SK-N-SH treated with all-trans-retinoic acid at 6 μM for 48 hours (cell line): ENCODE results near the gene TOP1.

Experiments
- ATAC-seq: fragments of 200-7000 bp; cut with Tn5 transposase; 3 replicates; pipeline ENCODE4 v1.9.1; 2020; ENCODE audit warnings: mild to moderate bottlenecking, moderate library complexity
- BACH2 ChIP-seq: fragments of 250-450 bp; sonication (Bioruptor Pico); IDR thresholded peaks from 2 replicates; pipeline ENCODE4 v1.9.0; 2021; ENCODE audit warnings: mild to moderate bottlenecking, borderline replicate concordance
- CSDC2 ChIP-seq: fragments of 250-450 bp; sonication (Bioruptor Pico); IDR thresholded peaks from 2 replicates; pipeline ENCODE4 v1.5.0; 2020; ENCODE audit warnings: mild to moderate bottlenecking, moderate library complexity
- CSRNP3 ChIP-seq: fragments of 250-450 bp; sonication (Bioruptor Pico); IDR thresholded peaks from 2 replicates; pipeline ENCODE4 v1.5.1; 2021; ENCODE audit warnings: mild to moderate bottlenecking, moderate library complexity
- ESRRG ChIP-seq: fragments of 250-450 bp; sonication (Bioruptor Pico); IDR thresholded peaks from 2 replicates; pipeline ENCODE4 v1.6.1; 2021; ENCODE audit warnings: mild to moderate bottlenecking
- GLIS3 ChIP-seq: fragments of 250-450 bp; sonication (Bioruptor Pico); IDR thresholded peaks from 2 replicates; pipeline ENCODE4 v1.5.0; 2020; ENCODE audit warnings: mild to moderate bottlenecking, moderate library complexity
- OSR1 ChIP-seq: fragments of 250-450 bp; sonication (Bioruptor Pico); IDR thresholded peaks from 2 replicates; pipeline ENCODE4 v1.8.0; 2022; ENCODE audit warnings: moderate library complexity, mild to moderate bottlenecking, inconsistent platforms
- POU6F1 ChIP-seq: fragments of 250-450 bp; sonication (Bioruptor Pico); IDR thresholded peaks from 2 replicates; pipeline ENCODE4 v1.8.0; 2021; ENCODE audit warnings: low read depth, mild to moderate bottlenecking, moderate library complexity, borderline replicate concordance
- PPARA ChIP-seq: fragments of 250-450 bp; sonication (Bioruptor Pico); IDR thresholded peaks from 2 replicates; pipeline ENCODE4 v1.5.0; 2020; ENCODE audit warnings: mild to moderate bottlenecking, borderline replicate concordance
- RARB ChIP-seq: fragments of 250-450 bp; sonication (Bioruptor Pico); IDR thresholded peaks from 2 replicates; pipeline ENCODE4 v1.8.0; 2021; ENCODE audit warnings: mild to moderate bottlenecking, moderate library complexity
- SNAI2 ChIP-seq: fragments of 250-450 bp; sonication (Bioruptor Pico); IDR thresholded peaks from 2 replicates; pipeline ENCODE4 v1.5.0; 2020; ENCODE audit warnings: mild to moderate bottlenecking, moderate library complexity
- TCF4 ChIP-seq: fragments of 250-450 bp; sonication (Bioruptor Pico); IDR thresholded peaks from 2 replicates; pipeline ENCODE4 v1.8.0; 2021; ENCODE audit warnings: mild to moderate bottlenecking, moderate library complexity, borderline replicate concordance
- TOX ChIP-seq: fragments of 250-450 bp; sonication (Bioruptor Pico); IDR thresholded peaks from 2 replicates; pipeline ENCODE4 v1.8.0; 2021; ENCODE audit warnings: mild to moderate bottlenecking, moderate library complexity, borderline replicate concordance
- TSHZ2 ChIP-seq: fragments of 250-450 bp; sonication (Bioruptor Pico); IDR thresholded peaks from 2 replicates; pipeline ENCODE4 v1.5.0; 2020; ENCODE audit warnings: mild to moderate bottlenecking, moderate library complexity
- ZC3H10 ChIP-seq: fragments of 250-450 bp; sonication (Bioruptor Pico); IDR thresholded peaks from 2 replicates; pipeline ENCODE4 v1.5.1; 2021; ENCODE audit warnings: mild to moderate bottlenecking, moderate library complexity
- ZFP3 ChIP-seq: fragments of 250-450 bp; sonication (Bioruptor Pico); IDR thresholded peaks from 2 replicates; pipeline ENCODE4 v1.5.0; 2020; ENCODE audit warnings: mild to moderate bottlenecking, moderate library complexity
- ZFP30 ChIP-seq: fragments of 450-650 bp; formaldehyde crosslinking; IDR thresholded peaks from 2 replicates; pipeline ENCODE4 v1.5.0; 2022; ENCODE audit warnings: mild to moderate bottlenecking, moderate library complexity
- ZNF565 ChIP-seq: fragments of 450-650 bp; formaldehyde crosslinking; conservative IDR thresholded peaks from 2 replicates; pipeline ENCODE4 v1.5.0; 2020; ENCODE audit warnings: low read depth, mild to moderate bottlenecking, moderate library complexity
- ZNF70 ChIP-seq: fragments of 450-650 bp; formaldehyde crosslinking; IDR thresholded peaks from 2 replicates; pipeline ENCODE4 v1.5.0; 2020; ENCODE audit warnings: mild to moderate bottlenecking, moderate library complexity
- ZNF8 ChIP-seq: fragments of 450-650 bp; formaldehyde crosslinking; IDR thresholded peaks from 2 replicates; pipeline ENCODE4 v1.5.0; 2020; ENCODE audit warnings: mild to moderate bottlenecking, moderate library complexity

TOP1 gene

GRCh38 chr20:41116282-41116956 is 87.8 kb downstream of the TOP1 start:
- TF ChIP-seq OSR1 (CRISPR knock-in tag) (no peak), ESRRG (CRISPR knock-in tag) (no peak), CSDC2 (no peak), TOX (CRISPR knock-in tag) (no peak), BACH2 (CRISPR knock-in tag) (no peak), ZNF565 (CRISPR knock-in tag) (no peak), ZFP30 (no peak), TSHZ2 (CRISPR knock-in tag) (no peak), POU6F1 (CRISPR knock-in tag) (no peak), PPARA (CRISPR knock-in tag) (no peak), ZNF70 (CRISPR knock-in tag) (no peak), ZC3H10 (CRISPR knock-in tag) (no peak), RARB (no peak), ZFP3 (CRISPR knock-in tag) (no peak), SNAI2 (CRISPR knock-in tag) (no peak), TCF4 (CRISPR knock-in tag) (no peak), CSRNP3 (CRISPR knock-in tag) (no peak), GLIS3 (no peak)
- ATAC-seq: no peak

- peak; percentile 46; the same call in 2 of the 3 replicates for ATAC-seq
These were observed 89.5 kb downstream of the TOP1 start for GRCh38 chr20:41118159-41118558.

GRCh38 chr20:41118632-41119031 is 90.0 kb downstream of the TOP1 start:
- no peak for ATAC-seq
- TF ChIP-seq ZNF565 (CRISPR knock-in tag): no peak
- no peak for TF ChIP-seq SNAI2 (CRISPR knock-in tag)
- no peak for TF ChIP-seq CSDC2
- TF ChIP-seq ZNF8 (CRISPR knock-in tag): no peak
- TF ChIP-seq RARB: no peak
- TF ChIP-seq TOX (CRISPR knock-in tag): no peak
- no peak for TF ChIP-seq TSHZ2 (CRISPR knock-in tag)
